ENCODE measurements around the gene AK8.

Gene AK8

GRCh38 chr9:132877824-132878694, at the start of gene AK8:
TSS of gene AK8 (minus strand) at chr9:132878284. CDS start at chr9:132878255, 29 bp downstream.
- peak; percentile 75 for DNase-seq (ENCODE audit: low read depth)

- DNase-seq (ENCODE audit: low read depth): no peak
Measured at GRCh38 chr9:132927704-132928103, 49.6 kb upstream of the AK8 start.

DNA sequence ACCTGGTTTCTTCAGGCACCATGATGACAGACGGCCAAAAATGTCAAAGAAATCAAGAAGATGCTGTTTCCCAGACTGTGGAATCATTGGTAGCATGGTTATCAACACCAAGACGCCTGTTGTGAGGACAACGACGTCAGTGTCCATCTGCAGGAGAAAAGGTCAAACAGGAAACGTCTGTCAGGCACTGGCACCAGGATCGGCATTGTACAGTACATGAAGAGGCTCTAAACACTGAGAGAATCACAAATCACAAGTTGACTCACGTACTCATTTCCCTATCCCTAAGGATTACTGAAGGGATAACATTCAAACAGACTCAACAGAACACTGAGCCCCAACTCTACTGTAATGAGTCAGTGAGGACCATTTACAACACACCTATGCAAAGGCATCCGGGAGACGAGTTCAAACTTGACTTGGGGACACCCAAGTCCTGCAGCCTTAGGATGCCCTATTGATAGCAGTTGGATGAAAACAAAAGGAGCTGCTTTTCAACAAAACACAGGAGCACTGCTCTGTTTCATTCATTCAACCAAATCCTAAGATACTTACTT, 45.3 kb upstream of the AK8 start:
- DNase-seq (ENCODE audit: low read depth): no peak

DNA sequence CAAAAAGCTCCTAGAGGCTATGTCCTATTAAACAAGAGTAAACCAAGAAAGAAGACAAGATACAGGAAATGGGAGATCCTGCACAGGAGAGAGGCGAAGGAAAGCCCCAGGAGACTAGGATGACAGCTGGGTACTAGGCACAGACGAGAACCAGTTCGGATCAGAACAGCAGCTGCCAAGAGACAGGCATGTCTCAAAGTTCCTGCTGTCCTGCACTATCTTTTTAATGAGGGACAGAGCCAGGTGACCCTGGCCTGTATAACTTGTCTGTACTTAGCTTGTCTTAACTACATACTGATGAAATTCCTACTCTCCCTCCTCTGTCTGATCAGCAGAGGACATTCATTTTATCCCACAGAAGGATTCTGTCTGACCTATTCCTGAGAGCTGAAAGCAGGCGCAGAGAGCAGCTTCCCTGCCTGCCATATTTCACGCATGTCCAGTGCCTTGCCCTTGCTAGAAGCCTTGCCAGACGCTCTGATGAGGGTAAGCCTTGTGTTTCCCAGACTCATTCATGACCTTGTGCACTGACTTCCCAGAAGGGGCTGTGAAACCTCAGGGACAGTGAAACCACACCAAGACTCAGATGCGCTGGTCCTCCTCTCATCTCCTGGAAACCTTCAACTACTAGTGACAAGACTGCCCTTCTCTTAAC, 41.7 kb upstream of the AK8 start:
- DNase-seq (ENCODE audit: low read depth): no peak

- DNase-seq (ENCODE audit: low read depth): no peak
Measured at GRCh38 chr9:132914924-132915323, 36.8 kb upstream of the AK8 start.

- no peak for DNase-seq (ENCODE audit: low read depth)
Measured at GRCh38 chr9:132912131-132912530, 34.0 kb upstream of the AK8 start.

DNA sequence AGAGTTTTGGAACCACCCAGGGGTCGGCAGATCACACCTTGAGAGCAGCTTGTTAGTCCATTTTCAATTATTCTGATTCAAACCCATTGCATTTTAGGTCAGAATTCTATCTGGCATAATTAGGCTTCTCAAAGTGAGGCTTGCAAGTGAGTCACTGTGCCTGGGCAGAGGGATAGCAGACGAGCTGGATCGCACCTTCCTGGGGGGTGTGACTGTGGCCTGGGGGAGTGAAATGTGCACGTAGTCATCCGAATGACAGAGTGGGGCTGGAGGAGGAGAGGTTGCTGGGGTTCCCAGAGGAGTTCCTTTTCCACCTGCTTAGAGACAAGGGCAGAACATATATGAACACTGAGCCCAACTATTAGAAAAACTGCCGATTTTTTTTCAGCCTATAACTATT, 32.3 kb upstream of the AK8 start:
- no peak for DNase-seq (ENCODE audit: low read depth)

DNA sequence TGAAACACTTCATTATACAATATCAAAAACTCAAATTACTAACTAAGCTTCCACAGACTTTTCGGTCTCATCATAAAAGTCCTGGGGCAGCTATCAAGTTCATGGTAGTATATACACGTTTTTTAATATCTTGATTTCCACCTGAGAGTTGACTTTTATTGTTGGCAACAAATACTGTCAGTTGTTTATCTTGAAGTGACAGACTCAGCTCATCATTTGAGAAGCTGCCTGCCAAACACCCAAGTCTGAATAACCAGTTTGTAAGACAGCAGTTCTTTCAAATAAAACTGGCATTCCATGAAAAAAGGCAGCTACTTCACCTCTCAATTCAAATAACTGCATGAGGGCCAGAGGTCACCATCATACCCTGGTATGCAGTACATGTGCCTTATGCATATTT, 31.2 kb upstream of the AK8 start:
- DNase-seq (ENCODE audit: low read depth): no peak

- DNase-seq (ENCODE audit: low read depth): no peak
Measured at GRCh38 chr9:132908635-132909034, 30.6 kb upstream of the AK8 start.

DNA sequence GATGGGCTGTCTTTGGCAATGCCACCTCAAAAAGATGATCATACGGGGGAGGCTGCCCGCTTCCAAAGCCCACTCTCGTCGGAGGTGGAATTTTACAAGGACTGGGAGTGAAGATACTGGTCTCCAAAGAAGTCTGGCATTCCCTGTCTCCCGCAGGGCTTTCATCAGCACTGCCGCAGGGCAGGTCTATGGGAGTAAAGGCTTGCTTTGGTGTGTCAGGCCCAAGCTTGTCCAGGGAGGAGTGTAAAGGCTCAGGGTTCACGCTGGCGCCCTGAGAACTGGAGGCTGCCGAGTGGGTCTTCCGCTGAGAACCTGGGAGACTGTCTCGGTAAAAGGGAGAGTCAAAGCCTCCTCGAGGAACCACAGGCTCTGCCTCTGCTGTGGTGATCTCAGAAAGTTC, 27.6 kb upstream of the AK8 start:
- no peak for DNase-seq (ENCODE audit: low read depth)

DNA sequence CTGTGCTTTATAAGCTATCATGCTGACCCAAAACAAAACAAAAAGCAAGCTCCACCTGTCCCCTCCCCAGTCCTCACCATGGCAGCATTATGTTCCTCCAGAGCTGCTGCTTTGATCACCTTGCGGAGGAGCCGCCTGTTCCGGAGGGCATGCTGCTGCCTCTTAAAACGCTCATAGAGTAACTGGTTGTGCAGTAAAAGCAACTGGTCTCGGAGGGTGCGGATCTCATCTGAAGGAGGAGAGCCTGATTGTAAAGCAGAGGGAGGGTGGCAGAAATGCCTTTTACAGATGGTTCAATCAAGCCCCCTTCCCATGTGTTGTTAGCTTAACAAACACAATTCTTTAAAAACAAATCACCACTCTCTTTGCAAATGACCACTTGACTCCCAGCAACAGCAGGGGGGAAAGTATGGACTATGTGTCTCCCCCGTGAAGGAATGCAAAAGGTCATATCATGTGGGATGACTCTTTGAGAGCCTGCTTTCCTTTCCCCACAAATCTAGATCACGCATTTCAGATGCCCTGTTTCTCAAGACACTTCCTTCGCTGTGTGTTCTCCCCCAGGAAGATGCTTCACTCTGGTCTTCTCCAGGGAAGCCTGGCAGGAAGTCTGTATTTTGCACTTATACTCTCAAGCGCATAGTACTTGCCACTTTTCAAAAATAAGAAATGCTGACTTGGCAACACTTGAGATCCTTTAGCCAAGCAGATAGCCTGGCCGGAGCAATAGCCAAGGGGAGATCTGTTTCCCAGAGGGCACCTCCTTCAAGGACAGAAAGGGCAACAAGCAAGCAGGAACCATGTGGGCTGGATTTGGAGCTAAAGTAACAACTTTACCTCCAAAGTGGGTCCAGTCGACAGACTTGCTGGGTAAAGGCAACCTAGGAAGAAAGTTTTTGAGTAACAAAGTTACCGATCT, 25.7 kb upstream of the AK8 start:
- DNase-seq (ENCODE audit: low read depth): no peak

GRCh38 chr9:132901858-132902831, 24.1 kb upstream of the AK8 start:
- DNase-seq (ENCODE audit: low read depth): peak; percentile 72

DNA sequence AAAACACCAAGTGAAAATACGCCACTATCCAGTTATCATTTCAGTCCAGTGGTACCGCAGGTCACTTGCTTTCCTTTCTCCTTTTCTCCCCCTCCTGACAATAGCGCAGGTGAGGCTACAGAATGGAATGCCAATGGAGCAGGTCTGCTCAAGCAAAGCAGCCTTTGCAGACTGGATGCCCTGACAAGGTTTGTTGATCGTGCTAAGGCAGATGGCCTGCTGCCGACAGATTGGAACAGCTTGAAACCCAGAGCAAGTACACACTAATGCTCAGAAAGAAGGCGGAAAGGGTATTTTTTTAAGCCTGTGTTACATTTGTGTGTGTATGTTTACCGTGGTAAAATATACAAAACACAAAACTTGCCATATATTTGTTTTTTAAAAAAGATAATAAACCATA, 20.0 kb upstream of the AK8 start:
- no peak for DNase-seq (ENCODE audit: low read depth)

DNA sequence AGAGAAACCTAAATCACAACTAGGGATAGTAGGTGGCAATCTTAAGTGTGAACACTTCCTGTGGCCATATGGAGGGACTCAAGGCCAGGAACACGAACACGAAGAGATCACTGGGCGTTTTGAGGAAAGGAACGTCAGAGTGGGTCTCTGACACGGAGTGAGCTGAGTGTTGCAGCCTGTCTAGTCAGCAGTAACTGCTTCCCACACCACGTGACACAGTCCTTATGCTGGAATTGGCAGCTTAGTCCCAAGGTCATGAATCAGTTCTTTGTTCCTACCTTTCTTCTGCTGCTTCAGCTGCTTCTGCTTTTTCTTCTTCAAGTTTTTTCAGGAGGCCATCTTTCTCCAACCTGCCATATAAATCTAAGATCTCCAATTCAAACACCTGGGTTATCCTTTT, 18.8 kb upstream of the AK8 start:
- DNase-seq (ENCODE audit: low read depth): no peak

DNA sequence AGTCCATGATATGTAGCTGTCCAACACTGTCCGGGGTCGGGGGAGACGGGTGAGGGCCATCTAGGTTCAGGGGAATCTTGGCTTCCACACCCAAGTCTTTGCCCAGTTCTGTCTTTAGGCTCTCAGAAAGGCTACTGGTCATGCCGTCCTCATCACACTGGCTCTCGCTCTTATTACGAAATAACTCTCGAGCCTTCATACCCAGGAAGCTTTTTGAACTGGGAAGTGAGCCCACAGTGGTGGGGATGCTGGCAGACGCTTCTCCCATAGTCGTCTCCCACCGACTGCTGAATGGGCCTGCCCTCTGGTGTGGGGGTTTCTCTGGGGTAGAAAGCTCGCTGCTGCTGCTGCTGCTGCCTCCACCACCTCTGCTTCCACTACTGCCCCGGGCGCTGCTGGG, 18.2 kb upstream of the AK8 start:
- no peak for DNase-seq (ENCODE audit: low read depth)

DNA sequence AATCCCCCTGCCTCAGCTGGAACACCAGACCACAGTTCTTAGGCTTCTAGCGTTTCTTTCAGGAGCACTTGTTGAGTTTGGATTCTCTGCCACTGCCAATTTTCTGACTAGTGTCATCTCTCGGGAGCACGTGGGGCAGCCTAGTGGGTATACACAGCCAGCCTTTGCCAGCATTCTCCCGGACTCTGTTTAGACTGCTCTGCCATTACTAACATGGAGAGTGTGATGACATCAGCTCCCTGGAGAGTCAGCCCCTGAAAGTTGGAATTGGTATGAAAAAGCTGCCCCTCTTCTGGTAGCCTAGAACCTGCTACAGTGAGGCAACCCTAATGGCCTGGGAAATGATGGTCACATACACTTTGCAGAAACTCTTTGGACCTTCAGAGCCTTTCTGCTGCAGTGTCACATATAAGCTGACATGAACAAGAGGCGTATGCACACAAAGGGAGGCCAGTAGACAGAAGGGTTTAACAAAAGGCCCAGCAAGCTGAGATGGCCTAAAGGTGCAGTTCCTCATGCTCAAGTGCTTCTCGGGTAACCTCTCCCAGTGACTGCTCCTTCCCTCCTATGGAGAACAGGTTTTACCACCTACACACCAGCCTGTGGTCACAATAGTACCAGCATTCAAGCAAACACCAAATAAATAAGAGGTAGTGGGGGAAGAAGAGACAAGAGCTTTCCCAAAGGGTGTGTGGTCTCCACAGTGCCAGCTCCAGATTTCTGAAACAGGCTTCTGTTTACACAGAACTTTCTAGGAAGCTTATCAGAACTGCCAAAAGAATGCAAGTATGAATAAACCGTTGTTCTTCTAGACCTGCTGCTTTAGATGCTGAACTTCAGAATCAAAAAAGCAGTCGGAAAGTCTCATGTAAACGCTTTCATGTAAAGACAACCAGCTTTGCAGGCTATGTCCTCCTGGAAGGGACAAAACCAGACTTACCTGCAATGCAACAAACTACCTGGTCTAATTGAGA, 17.1 kb upstream of the AK8 start:
- no peak for DNase-seq (ENCODE audit: low read depth)

- DNase-seq (ENCODE audit: low read depth): no peak
Measured at GRCh38 chr9:132894346-132894745, 16.3 kb upstream of the AK8 start.

DNA sequence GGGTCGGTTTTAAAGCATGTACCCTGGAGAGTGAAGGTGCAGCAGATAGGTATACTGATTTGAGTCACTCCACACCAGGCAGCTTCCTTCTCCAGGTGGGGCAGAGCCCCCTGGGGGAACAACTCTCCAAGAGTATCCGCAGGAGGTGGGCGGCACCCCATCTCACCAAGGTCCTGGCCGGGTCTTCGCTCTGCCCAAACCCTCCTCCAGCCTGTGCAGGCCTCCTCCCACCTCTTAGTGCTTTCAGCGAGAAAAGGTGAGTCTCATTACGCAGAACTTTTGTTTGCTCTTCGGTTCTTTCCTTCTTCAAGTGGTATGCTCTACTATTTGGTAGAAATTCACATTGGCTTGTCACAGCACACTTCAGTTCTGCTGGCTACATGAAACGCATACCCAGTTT, 14.3 kb upstream of the AK8 start:
- DNase-seq (ENCODE audit: low read depth): no peak

- DNase-seq (ENCODE audit: low read depth): no peak
Measured at GRCh38 chr9:132888151-132888550, 10.1 kb upstream of the AK8 start.

Measured in fibroblast of gingiva (primary cell).